Breast epithelium (tissue), 3 donors: ENCODE results near the gene CLASP1.

Experiments
- POLR2AphosphoS5 ChIP-seq, 3 donors: sonication (generic); formaldehyde crosslinking; IDR thresholded peaks; one replicate each; pipeline ENCODE4 v1.6.1; 2017; ENCODE audit warnings: antibody characterized with exemption in 3 of 3
- TF ChIP-seq, protein P1 (sequence below), 3 donors: fragments of 450-650 bp; IDR thresholded peaks; one replicate each; pipeline ENCODE4 v1.5.1; 2016 to 2017; ENCODE audit warnings: antibody characterized with exemption in 3 of 3, mild to moderate bottlenecking in 3 of 3, moderate library complexity in 3 of 3

DNA sequence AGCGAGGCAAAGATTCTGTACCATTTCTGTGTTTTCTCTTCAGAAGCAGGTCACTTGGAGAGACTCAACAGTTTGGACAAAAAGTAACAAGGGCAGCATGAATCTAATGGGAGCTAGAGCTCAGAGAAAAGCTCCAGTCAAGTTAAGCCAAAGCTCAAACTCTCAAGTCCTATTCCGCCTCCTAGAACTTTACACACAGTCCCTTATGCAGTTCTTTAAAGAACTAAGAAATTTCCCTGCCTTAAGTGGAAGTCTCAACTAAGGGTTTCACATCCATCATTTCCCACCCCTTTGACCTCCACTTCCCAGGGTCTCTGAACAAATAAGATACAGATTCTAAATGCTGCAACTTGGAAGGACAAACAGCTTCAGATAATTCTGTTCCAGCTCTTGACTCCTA lies 239.9 kb downstream of the CLASP1 start:
- TF ChIP-seq POLR2AphosphoS5 (IDR thresholded peaks at IDR 0.05) = no peak
- TF ChIP-seq, protein P1, sequence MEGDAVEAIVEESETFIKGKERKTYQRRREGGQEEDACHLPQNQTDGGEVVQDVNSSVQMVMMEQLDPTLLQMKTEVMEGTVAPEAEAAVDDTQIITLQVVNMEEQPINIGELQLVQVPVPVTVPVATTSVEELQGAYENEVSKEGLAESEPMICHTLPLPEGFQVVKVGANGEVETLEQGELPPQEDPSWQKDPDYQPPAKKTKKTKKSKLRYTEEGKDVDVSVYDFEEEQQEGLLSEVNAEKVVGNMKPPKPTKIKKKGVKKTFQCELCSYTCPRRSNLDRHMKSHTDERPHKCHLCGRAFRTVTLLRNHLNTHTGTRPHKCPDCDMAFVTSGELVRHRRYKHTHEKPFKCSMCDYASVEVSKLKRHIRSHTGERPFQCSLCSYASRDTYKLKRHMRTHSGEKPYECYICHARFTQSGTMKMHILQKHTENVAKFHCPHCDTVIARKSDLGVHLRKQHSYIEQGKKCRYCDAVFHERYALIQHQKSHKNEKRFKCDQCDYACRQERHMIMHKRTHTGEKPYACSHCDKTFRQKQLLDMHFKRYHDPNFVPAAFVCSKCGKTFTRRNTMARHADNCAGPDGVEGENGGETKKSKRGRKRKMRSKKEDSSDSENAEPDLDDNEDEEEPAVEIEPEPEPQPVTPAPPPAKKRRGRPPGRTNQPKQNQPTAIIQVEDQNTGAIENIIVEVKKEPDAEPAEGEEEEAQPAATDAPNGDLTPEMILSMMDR (IDR thresholded peaks at IDR 0.05) = no peak
